HepG2 (cell line): ENCODE results near the gene MIR17HG. TPM values are rescaled to one million over a fixed set of nuclear protein-coding genes. Genes with fewer than 3 reads are reported as not detected.
A peak's percentile ranks its signal among the peaks of the same experiment; 100 is the strongest.

Experiments
- CCDC6 ChIP-seq: sonication (generic); formaldehyde crosslinking; IDR thresholded peaks from 2 replicates; pipeline ENCODE4 v1.8.1; 2022; ENCODE audit warnings: mild to moderate bottlenecking, missing genetic modification reagents, moderate library complexity
- CHCHD3 ChIP-seq: sonication (generic); formaldehyde crosslinking; IDR thresholded peaks from 2 replicates; pipeline ENCODE4 v1.8.0; 2022; ENCODE audit warnings: mild to moderate bottlenecking, missing genetic modification reagents, moderate library complexity
- DR1 ChIP-seq: sonication (generic); formaldehyde crosslinking; IDR thresholded peaks from 2 replicates; pipeline ENCODE4 v1.8.0; 2021; ENCODE audit warnings: mild to moderate bottlenecking, missing genetic modification reagents, inconsistent platforms
- EEA1 ChIP-seq: sonication (generic); formaldehyde crosslinking; IDR thresholded peaks from 2 replicates; pipeline ENCODE4 v1.5.1; 2020; ENCODE audit warnings: mild to moderate bottlenecking, missing genetic modification reagents, borderline replicate concordance
- FLYWCH1 ChIP-seq: sonication (generic); formaldehyde crosslinking; IDR thresholded peaks from 2 replicates; pipeline ENCODE4 v1.8.1; 2023; ENCODE audit warnings: mild to moderate bottlenecking, missing genetic modification reagents
- HNRNPK ChIP-seq: fragments of 200-400 bp; formaldehyde crosslinking; IDR thresholded peaks from 2 replicates; pipeline ENCODE4 v1.6.1; 2018; ENCODE audit warnings: low read length, low read depth, moderate library complexity, mild to moderate bottlenecking; ENCODE audit not compliant: poor library complexity, severe bottlenecking
- HNRNPLL ChIP-seq: fragments of 200-400 bp; formaldehyde crosslinking; IDR thresholded peaks from 2 replicates; pipeline ENCODE4 v1.6.1; 2017; ENCODE audit warnings: mild to moderate bottlenecking, low read depth, low read length; ENCODE audit not compliant: poor library complexity, severe bottlenecking
- IRF2 ChIP-seq: IDR thresholded peaks from 2 replicates; pipeline ENCODE4 v1.6.1; 2018; ENCODE audit warnings: missing genetic modification reagents, missing compliant biosample characterization
- JARID2 ChIP-seq: sonication (generic); formaldehyde crosslinking; IDR thresholded peaks from 2 replicates; pipeline ENCODE4 v1.8.1; 2023; ENCODE audit warnings: missing genetic modification reagents, inconsistent platforms; ENCODE audit not compliant: insufficient replicate concordance
- ONECUT2 ChIP-seq: sonication (generic); formaldehyde crosslinking; IDR thresholded peaks from 2 replicates; pipeline ENCODE4 v1.4.0; 2020; ENCODE audit warnings: missing genetic modification reagents
- RARA ChIP-seq: IDR thresholded peaks from 2 replicates; pipeline ENCODE4 v1.6.1; 2016; ENCODE audit warnings: missing genetic modification reagents, missing compliant biosample characterization
- RFX5 ChIP-seq: IDR thresholded peaks from 2 replicates; pipeline ENCODE4 v1.6.1; 2011; ENCODE audit warnings: low read depth, low read length, improper control_type of control experiment
- SKI ChIP-seq: fragments of 450-650 bp; IDR thresholded peaks from one replicate; pipeline ENCODE4 v1.6.1; 2018; ENCODE audit warnings: mild to moderate bottlenecking; ENCODE audit not compliant: partially characterized antibody
- TMF1 ChIP-seq: sonication (generic); formaldehyde crosslinking; IDR thresholded peaks from 2 replicates; pipeline ENCODE4 v1.8.1; 2022; ENCODE audit warnings: low read depth, missing genetic modification reagents
- ZFX ChIP-seq: sonication (generic); formaldehyde crosslinking; IDR thresholded peaks from 2 replicates; pipeline ENCODE4 v1.4.0; 2020; ENCODE audit warnings: mild to moderate bottlenecking, low read depth, missing genetic modification reagents, moderate library complexity
- ZFY ChIP-seq: sonication (generic); formaldehyde crosslinking; IDR thresholded peaks from 2 replicates; pipeline ENCODE4 v1.4.0; 2020; ENCODE audit warnings: missing genetic modification reagents
- ZNF547 ChIP-seq: sonication (generic); formaldehyde crosslinking; IDR thresholded peaks from 2 replicates; pipeline ENCODE4 v1.5.1; 2020; ENCODE audit warnings: mild to moderate bottlenecking, missing genetic modification reagents
- ZNF605 ChIP-seq: sonication (generic); formaldehyde crosslinking; IDR thresholded peaks from 2 replicates; pipeline ENCODE4 v1.8.0; 2022; ENCODE audit warnings: mild to moderate bottlenecking, missing genetic modification reagents
- ZNF670 ChIP-seq: sonication (generic); formaldehyde crosslinking; IDR thresholded peaks from 2 replicates; pipeline ENCODE4 v1.8.0; 2022; ENCODE audit warnings: mild to moderate bottlenecking, missing genetic modification reagents, borderline replicate concordance
- ZNF678 ChIP-seq: sonication (generic); formaldehyde crosslinking; IDR thresholded peaks from 2 replicates; pipeline ENCODE4 v1.4.0; 2020; ENCODE audit warnings: mild to moderate bottlenecking, missing genetic modification reagents
- ZNF839 ChIP-seq: sonication (generic); formaldehyde crosslinking; IDR thresholded peaks from 2 replicates; pipeline ENCODE4 v1.4.0; 2020; ENCODE audit warnings: missing genetic modification reagents, mild to moderate bottlenecking, borderline replicate concordance
- ZSCAN30 ChIP-seq: sonication (generic); formaldehyde crosslinking; IDR thresholded peaks from 2 replicates; pipeline ENCODE4 v1.5.0; 2020; ENCODE audit warnings: mild to moderate bottlenecking, missing genetic modification reagents
- polyA plus RNA-seq, 8 experiments: library from polyadenylated mRNA; depleted of rRNA in 3 of 8; stranded (reverse) in 7 of 8; unstranded in 1 of 8; fragments of >200 nt; fragmentation: Illumina TruSeq in 4 of 8; extraction: Trizol in 4 of 8; gene quantifications; 2 replicates each; pipeline versions ENCODE4 v1.2.1 to v1.2.3, GENCODE V29; 2011 to 2016; ENCODE audit warnings: low read depth in 4 of 8, missing spikeins in 1 of 8, mixed read lengths in 1 of 8; ENCODE audit not compliant: insufficient read depth in 1 of 8
- total RNA-seq, 5 experiments: library from RNA; depleted of rRNA; stranded (reverse); fragments of >200 nt; fragmentation: Illumina TruSeq; extraction: Trizol; gene quantifications; 2 replicates each; pipeline ENCODE4 v1.2.3, GENCODE V29; 2016; ENCODE audit warnings: low read depth in 1 of 5
- TF ChIP-seq, protein P1 (sequence below): sonication (generic); formaldehyde crosslinking; IDR thresholded peaks from 2 replicates; pipeline ENCODE4 v1.4.0; 2020; ENCODE audit warnings: missing genetic modification reagents, borderline replicate concordance
- TF ChIP-seq, protein P2 (sequence below): sonication (generic); formaldehyde crosslinking; IDR thresholded peaks from 2 replicates; pipeline ENCODE4 v1.5.0; 2020; ENCODE audit warnings: missing genetic modification reagents, mild to moderate bottlenecking, borderline replicate concordance
- TF ChIP-seq, protein P3 (sequence below): sonication (generic); formaldehyde crosslinking; IDR thresholded peaks from 2 replicates; pipeline ENCODE4 v1.8.1; 2023; ENCODE audit warnings: missing genetic modification reagents, mild to moderate bottlenecking, borderline replicate concordance

Gene MIR17HG
- total and polyA plus RNA-seq, 2 of the 13 experiments (the other 11 are each of a cell fraction or from before 2014, with no cell fraction given) = 2.5 to 12.3 TPM

DNA sequence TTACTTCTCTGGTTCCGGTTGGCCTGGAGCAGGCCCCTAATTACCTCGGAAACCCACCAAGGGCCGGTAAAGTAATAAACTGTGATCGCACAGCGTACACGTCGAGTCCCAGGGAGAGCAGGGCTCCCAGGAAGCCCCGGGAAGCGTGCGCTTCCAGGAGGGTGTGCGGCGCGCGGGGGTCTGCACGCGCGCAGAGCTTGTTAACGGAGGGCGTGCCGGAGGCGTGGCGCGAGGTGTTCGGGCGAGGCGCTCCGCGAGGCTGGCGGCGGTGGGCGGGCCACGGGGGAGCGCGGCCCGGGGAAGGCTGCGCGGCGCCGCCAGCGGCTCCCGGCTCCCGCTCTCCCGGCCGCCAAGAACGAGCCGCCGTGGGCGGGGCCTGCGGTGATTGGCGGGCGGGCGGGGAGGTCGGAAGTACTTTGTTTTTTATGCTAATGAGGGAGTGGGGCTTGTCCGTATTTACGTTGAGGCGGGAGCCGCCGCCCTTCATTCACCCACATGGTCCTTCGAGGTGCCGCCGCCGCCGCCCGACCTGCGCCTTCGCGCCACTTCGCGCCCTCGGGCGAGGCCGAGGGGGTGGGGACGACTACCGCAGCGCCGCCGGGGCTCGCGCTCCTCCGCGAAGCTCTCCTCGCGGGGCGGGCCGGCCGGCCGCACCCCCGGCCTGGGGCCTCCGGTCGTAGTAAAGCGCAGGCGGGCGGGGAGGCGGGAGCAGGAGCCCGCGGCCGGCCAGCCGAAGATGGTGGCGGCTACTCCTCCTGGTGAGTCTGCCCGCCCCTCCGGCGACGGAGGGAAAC, at the start of gene MIR17HG (continued):
- peak; percentile 20 for TF ChIP-seq TMF1 (CRISPR knock-in tag)
- peak; percentile 47; the same call in 1 of the 2 replicates for TF ChIP-seq ZNF670 (CRISPR knock-in tag)
- no peak for TF ChIP-seq ZNF839
- no peak for TF ChIP-seq HNRNPK
- peak; percentile 31; the same call in 1 of the 2 replicates for TF ChIP-seq RFX5
- TF ChIP-seq ONECUT2 (CRISPR knock-in tag) = no peak
- TF ChIP-seq CHCHD3 (CRISPR knock-in tag) = peak; percentile 91
- peak; percentile 95 for TF ChIP-seq FLYWCH1 (CRISPR knock-in tag)
- TF ChIP-seq EEA1 (CRISPR knock-in tag) = no peak
- TF ChIP-seq ZFY (CRISPR knock-in tag) = peak; percentile 77
- TF ChIP-seq, protein P1, sequence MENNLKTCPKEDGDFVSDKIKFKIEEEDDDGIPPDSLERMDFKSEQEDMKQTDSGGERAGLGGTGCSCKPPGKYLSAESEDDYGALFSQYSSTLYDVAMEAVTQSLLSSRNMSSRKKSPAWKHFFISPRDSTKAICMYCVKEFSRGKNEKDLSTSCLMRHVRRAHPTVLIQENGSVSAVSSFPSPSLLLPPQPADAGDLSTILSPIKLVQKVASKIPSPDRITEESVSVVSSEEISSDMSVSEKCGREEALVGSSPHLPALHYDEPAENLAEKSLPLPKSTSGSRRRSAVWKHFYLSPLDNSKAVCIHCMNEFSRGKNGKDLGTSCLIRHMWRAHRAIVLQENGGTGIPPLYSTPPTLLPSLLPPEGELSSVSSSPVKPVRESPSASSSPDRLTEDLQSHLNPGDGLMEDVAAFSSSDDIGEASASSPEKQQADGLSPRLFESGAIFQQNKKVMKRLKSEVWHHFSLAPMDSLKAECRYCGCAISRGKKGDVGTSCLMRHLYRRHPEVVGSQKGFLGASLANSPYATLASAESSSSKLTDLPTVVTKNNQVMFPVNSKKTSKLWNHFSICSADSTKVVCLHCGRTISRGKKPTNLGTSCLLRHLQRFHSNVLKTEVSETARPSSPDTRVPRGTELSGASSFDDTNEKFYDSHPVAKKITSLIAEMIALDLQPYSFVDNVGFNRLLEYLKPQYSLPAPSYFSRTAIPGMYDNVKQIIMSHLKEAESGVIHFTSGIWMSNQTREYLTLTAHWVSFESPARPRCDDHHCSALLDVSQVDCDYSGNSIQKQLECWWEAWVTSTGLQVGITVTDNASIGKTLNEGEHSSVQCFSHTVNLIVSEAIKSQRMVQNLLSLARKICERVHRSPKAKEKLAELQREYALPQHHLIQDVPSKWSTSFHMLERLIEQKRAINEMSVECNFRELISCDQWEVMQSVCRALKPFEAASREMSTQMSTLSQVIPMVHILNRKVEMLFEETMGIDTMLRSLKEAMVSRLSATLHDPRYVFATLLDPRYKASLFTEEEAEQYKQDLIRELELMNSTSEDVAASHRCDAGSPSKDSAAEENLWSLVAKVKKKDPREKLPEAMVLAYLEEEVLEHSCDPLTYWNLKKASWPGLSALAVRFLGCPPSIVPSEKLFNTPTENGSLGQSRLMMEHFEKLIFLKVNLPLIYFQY = no peak
- peak; percentile 52; the same call in 1 of the 2 replicates for TF ChIP-seq ZNF605
- peak; percentile 86 for TF ChIP-seq DR1 (CRISPR knock-in tag)
- 0 out of 2 replicates have a peak, but pooled peaks have one; percentile 60 for TF ChIP-seq ZSCAN30 (CRISPR knock-in tag)
- TF ChIP-seq IRF2 = no peak
- 0 out of 2 replicates have a peak, but pooled peaks have one; percentile 14 for TF ChIP-seq ZNF678 (CRISPR knock-in tag)
- peak; percentile 66; the same call in 1 of the 2 replicates for TF ChIP-seq ZNF547 (CRISPR knock-in tag)
- TF ChIP-seq, protein P2, sequence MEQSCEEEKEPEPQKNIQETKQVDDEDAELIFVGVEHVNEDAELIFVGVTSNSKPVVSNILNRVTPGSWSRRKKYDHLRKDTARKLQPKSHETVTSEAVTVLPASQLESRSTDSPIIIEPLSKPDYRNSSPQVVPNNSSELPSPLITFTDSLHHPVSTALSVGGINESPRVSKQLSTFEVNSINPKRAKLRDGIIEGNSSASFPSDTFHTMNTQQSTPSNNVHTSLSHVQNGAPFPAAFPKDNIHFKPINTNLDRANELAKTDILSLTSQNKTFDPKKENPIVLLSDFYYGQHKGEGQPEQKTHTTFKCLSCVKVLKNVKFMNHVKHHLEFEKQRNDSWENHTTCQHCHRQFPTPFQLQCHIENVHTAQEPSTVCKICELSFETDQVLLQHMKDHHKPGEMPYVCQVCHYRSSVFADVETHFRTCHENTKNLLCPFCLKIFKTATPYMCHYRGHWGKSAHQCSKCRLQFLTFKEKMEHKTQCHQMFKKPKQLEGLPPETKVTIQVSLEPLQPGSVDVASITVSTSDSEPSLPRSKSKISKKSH (CRISPR knock-in tag) = peak; percentile 59; the same call in 1 of the 2 replicates
- peak; percentile 7; the same call in 1 of the 2 replicates for TF ChIP-seq RARA (CRISPR knock-in tag)
- TF ChIP-seq, protein P3, sequence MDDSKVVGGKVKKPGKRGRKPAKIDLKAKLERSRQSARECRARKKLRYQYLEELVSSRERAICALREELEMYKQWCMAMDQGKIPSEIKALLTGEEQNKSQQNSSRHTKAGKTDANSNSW (CRISPR knock-in tag) = 0 out of 2 replicates have a peak, but pooled peaks have one; percentile 86
- TF ChIP-seq HNRNPLL = peak; percentile 60
- TF ChIP-seq JARID2 = no peak
- TF ChIP-seq CCDC6 (CRISPR knock-in tag) = peak; percentile 73; the same call in 1 of the 2 replicates
- peak; percentile 58; the same call in 1 of the 2 replicates for TF ChIP-seq ZFX (CRISPR knock-in tag)
- TF ChIP-seq SKI = peak; percentile 59
